ENCODE measurements around the gene FNDC3B. TPM values are rescaled to one million over a fixed set of nuclear protein-coding genes. Genes with fewer than 3 reads are reported as not detected.

The FNDC3B gene
- total RNA-seq, 4 donors from 2014 or later = 131 to 179 (median 170) TPM

GRCh38 chr3:172102883-172103310 is 63.5 kb downstream of the FNDC3B start:
- TF ChIP-seq, protein P1, sequence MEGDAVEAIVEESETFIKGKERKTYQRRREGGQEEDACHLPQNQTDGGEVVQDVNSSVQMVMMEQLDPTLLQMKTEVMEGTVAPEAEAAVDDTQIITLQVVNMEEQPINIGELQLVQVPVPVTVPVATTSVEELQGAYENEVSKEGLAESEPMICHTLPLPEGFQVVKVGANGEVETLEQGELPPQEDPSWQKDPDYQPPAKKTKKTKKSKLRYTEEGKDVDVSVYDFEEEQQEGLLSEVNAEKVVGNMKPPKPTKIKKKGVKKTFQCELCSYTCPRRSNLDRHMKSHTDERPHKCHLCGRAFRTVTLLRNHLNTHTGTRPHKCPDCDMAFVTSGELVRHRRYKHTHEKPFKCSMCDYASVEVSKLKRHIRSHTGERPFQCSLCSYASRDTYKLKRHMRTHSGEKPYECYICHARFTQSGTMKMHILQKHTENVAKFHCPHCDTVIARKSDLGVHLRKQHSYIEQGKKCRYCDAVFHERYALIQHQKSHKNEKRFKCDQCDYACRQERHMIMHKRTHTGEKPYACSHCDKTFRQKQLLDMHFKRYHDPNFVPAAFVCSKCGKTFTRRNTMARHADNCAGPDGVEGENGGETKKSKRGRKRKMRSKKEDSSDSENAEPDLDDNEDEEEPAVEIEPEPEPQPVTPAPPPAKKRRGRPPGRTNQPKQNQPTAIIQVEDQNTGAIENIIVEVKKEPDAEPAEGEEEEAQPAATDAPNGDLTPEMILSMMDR (IDR thresholded peaks at IDR 0.05; ENCODE audit: low read depth) = no peak

GRCh38 chr3:172103724-172104123 is 64.3 kb downstream of the FNDC3B start:
- TF ChIP-seq, protein P1 (IDR thresholded peaks at IDR 0.05; ENCODE audit: low read depth) = no peak

DNA sequence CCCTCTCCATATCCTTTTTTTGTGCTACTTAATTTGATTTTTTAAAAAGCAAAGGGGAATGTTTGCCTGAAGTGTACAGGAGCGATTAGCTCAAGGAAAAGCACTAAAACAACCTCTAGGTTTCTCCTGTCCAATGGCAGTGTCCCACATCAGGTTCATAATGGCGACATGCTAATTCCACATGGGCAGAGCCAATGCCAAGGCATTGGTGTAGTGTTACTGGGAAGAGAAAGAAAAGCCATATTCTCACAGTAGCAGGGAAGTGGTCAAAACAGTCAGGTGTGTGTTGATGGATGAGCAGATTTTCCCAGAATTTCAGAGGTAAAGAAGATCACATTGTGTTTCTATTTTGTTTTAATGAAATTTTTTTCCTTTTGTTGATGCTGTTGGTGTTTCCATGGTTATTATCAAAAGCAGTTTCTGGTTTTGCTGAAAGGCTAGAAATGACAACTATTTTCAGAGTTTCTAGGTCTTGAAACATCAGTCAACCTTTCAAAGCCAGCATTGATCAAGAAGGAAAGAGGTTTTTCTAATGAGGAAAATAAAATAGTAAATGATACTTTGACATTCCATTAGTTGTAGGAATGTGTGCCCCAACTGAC is 65.2 kb downstream of the FNDC3B start:
- TF ChIP-seq, protein P1 (IDR thresholded peaks at IDR 0.05; ENCODE audit: low read depth) = no peak

DNA sequence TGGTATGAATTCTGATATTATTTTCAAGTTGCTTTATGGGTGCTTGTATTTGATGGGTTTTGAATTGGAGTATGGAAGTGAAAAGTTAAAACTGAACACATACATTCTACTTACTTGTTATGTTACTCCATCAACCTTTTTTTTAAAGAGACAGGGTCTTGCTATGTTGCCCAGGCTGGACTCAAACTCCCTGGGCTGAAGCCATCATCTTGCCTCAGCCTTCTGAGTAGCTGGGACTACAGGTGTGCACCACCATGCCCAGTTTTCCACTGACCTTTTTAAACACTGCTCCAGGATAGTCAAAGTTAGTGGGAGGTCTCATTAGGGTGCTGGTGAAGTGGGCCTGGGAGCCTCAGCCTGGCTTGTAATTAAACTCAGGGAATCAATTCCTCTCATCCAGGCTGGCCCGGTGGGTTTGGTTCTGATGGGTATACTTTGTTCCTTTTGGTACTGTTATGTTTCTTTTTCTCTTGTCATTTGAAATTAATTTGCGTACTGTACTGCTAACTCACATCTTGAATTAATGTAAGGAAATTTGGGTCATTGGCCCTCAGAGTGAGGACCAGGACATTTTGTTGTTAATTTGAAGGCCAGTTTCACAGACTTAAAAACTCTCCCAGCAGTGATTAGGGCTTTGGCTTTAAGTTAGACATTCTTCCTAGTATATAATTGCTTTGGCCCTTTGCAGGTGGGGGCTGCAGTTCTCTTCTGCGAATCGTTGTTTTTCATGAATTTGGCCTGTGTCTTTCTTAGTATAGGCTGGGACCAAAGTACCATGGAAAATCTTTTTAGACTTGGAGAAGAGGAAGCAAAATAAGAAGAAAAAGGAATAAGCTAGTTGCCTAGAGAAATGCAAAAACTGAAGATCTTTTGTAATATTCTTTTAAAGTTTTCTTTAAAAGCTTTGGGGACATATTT is 66.9 kb downstream of the FNDC3B start:
- TF ChIP-seq, protein P1 (IDR thresholded peaks at IDR 0.05; ENCODE audit: low read depth) = no peak

GRCh38 chr3:172106989-172107388 is 67.6 kb downstream of the FNDC3B start:
- TF ChIP-seq, protein P1 (IDR thresholded peaks at IDR 0.05; ENCODE audit: low read depth) = no peak

DNA sequence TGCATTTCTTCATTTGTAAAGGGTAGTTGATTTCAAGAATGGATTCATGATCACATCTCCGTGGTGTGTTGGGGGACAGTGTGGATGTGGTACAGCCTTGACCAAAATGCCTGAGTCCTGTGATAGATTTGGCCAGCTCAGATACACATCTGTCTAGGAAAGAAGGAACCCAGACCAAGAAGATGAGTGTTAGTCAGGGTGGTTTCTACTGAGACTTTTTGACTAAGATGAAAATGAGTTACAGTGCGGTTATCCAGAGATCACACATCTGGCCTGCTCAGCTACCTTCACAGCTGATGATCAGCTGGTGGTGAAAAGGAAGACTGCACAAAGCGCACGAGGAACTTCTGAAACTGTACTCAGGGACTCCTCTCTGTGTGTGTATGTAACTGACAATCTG is 68.0 kb downstream of the FNDC3B start:
- TF ChIP-seq, protein P1 (IDR thresholded peaks at IDR 0.05; ENCODE audit: low read depth) = no peak

- TF ChIP-seq, protein P1 (IDR thresholded peaks at IDR 0.05; ENCODE audit: low read depth) = no peak
Measured at GRCh38 chr3:172110127-172110779, 70.9 kb downstream of the FNDC3B start.
